ENCODE data around the gene LHX6. TPM values are rescaled to one million over a fixed set of nuclear protein-coding genes. Genes with fewer than 3 reads are reported as not detected.

Gene LHX6
- total RNA-seq, 1 donor from 2014 or later: 5.7 TPM

GRCh38 chr9:122216138-122216797, 12.5 kb downstream of the LHX6 start:
- DNase-seq (ENCODE audit: low spot score): no peak

DNA sequence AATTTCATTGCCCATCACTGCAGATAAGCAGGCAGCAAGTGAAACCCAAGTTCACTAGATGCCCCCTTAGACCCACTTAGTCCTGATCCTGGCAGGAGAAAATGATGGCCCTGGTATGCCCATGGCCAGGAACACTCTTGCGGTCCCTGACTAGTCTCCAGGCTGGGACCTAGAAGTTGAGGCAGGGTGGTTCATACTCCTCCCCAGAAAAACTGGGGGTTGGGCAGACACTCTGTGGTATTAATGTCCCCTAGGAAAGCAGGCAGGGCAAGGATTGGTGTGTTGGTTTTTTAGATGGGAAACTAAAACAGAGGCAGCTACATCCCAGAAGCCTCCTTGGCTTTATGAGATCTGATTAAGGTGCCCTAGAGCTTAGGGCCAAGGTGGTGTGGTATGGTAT, 13.1 kb downstream of the LHX6 start:
- no peak for DNase-seq (ENCODE audit: low spot score)

DNA sequence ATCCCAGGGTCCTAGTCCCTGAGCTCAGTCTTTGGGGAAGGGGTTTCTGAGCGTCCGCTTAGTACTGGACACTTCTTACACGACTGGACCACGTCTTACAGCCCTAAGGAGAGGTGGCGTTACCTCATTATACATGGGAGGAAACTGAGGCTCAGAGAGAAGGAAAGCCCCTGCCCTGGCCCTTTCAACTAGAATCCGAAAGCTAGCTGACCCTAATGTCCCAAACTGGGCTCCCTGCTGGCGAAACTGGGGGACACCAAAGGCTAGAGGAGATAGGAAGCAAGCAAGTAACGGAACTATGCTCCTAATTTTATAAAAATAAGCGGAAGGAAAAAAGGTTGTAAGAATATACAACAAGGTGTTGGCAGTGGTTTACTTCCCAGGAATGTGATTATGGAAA, 14.2 kb downstream of the LHX6 start:
- DNase-seq (ENCODE audit: low spot score): no peak

DNA sequence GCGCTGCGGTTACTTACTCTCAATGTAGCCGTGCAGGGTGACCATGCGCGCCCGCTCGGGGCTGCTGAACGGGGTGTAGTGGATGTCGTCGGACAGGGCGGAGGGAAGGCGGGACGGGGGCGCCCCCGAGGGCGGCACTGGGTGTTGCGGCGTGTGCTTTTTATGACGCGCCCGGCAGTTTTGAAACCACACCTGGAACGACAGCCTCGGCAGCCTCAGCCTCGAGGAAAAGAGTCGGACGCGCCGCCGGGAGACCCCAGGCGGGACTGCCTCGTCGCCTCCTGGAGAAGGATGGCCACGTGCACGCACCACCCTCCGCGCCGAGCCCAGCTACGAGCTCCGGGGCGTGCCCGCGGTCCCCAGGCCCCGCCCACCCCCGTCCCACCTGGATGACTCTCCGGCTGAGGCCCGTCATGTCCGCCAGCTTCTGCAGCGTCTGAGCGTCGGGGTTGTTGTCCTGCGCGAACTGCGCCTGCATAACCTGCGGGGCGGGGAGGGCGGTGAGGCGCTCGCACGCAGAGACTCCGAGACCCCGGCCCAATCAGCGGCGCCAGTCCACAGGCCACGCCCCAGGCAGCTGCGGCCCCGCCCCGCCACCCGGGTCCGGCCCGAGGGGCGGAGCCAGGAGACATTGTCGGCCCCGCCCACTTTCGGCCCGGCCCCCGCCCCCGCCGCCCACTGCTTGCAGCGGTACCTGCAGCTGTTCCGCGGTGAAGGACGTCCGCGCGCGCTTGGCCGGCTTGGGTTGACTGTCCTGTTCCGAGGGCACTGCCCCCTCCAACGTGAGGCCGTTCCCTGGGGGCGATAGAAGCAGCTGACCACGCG, 15.0 kb downstream of the LHX6 start:
- DNase-seq (ENCODE audit: low spot score): no peak

DNA sequence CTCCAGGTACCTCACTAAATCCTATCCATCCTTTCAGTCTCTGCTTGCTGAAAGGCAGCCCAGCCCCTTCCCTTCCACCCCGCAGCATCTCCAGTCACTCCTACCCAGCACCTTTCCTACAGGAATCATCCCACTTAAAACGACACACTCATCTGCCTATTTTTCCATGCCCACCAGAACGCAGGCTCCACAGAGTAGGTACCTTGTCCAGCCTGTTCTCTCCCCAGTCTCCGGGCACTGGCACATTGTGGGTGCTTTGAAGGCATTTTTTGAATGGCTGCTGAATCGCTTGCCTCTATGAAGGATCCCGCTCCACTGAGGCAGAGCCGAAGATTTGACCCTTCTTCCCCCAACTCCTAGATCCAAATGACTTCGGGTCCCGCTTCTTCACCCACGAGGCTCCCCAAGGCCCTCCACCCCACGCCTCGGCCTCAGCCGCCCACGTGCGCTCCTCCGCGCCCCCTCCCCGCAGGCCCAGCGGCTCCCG, 15.6 kb downstream of the LHX6 start:
- DNase-seq (ENCODE audit: low spot score): no peak

GRCh38 chr9:122212473-122213004, 16.2 kb downstream of the LHX6 start:
- no peak for DNase-seq (ENCODE audit: low spot score)

DNA sequence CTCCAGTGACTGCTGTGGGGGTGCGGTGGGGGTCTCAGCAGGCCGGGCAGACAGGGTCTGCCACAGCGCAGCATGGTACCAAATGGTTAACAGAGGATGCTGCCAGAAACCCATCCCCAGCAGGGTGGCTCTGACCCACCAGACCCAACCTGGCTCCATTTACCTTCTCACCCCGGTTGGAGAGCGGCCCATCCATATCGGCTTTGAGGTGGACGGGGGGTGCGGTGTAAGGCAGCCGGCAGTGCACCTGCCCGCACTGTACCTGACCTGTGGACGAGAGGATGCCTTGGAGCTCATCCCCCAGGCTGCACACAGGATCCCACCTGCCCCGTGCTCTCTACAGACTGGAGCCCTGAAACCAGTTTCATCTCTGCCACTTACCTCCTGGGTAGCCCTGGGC, 19.3 kb downstream of the LHX6 start:
- no peak for DNase-seq (ENCODE audit: low spot score)

GRCh38 chr9:122207096-122207495, 21.7 kb downstream of the LHX6 start:
- DNase-seq (ENCODE audit: low spot score): no peak

GRCh38 chr9:122206118-122207046, 22.4 kb downstream of the LHX6 start:
- DNase-seq (ENCODE audit: low spot score): no peak

DNA sequence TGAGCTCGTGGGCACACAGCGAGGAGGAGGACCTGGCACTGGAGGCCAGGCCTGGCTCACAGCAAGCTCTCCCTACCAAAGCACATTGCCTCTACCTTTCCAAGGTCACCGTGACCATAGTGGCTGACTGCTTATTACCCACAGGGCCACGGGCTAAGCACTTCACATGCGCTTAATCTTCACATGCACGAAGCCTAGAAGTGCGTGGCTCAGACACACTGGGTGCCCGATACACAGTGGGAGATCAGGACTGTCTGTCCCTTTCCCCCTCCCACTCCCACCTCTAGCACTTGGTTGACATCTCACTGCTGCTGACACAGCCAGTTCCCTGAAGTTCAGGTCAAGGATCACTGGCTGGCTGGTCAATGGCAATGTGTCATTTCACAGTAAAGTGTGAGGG, 23.6 kb downstream of the LHX6 start:
- no peak for DNase-seq (ENCODE audit: low spot score)

GRCh38 chr9:122204491-122204890, 24.3 kb downstream of the LHX6 start:
- DNase-seq (ENCODE audit: low spot score): no peak

DNA sequence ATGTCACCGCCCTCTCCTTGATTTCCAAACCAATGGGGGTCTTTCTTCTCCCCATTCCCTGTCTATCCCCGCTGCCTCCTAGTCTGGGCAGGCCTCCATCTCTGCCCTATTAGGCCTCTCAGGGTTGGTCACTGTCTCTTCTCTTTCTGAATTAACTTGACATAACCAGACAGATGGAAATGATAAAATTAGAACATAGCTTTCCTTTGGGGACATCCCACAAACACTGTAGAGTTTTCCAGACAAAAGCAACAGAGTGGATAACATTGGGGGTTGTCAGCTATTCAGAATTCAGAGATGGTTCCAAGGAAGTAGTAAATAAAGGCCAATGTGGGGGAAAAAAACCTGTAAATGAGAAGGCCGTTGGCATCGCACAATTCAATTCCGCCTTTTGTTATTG, 24.7 kb downstream of the LHX6 start:
- no peak for DNase-seq (ENCODE audit: low spot score)

DNA sequence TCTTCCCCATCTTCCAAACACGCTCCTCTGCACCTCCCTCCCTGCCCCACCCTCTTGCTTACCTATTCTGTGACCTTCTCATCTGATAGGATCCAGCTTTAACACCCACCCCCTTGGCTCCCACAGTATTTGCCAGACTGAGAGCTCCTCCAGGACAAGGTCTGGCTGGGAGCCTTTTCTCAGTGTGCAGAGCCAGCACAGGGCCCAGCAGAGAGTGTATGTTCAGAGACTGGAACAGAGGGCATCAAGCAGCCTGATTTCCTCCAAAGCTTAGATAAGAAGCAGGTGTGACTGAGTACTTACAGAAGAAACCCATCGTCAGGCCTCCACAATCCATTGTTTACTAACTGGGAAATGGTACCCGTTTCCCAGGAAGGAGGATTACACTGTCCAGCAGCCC, 26.6 kb downstream of the LHX6 start:
- DNase-seq (ENCODE audit: low spot score): no peak

- DNase-seq (ENCODE audit: low spot score): no peak
Measured at GRCh38 chr9:122201641-122202040, 27.1 kb downstream of the LHX6 start.

GRCh38 chr9:122200960-122201595, 27.7 kb downstream of the LHX6 start:
- DNase-seq (ENCODE audit: low spot score): no peak

- no peak for DNase-seq (ENCODE audit: low spot score)
Measured at GRCh38 chr9:122197882-122198281, 30.9 kb downstream of the LHX6 start.

- DNase-seq (ENCODE audit: low spot score): no peak
Measured at GRCh38 chr9:122197426-122197825, 31.3 kb downstream of the LHX6 start.

GRCh38 chr9:122195875-122196274, 32.9 kb downstream of the LHX6 start:
- no peak for DNase-seq (ENCODE audit: low spot score)

GRCh38 chr9:122193651-122194050, 35.1 kb downstream of the LHX6 start:
- no peak for DNase-seq (ENCODE audit: low spot score)

DNA sequence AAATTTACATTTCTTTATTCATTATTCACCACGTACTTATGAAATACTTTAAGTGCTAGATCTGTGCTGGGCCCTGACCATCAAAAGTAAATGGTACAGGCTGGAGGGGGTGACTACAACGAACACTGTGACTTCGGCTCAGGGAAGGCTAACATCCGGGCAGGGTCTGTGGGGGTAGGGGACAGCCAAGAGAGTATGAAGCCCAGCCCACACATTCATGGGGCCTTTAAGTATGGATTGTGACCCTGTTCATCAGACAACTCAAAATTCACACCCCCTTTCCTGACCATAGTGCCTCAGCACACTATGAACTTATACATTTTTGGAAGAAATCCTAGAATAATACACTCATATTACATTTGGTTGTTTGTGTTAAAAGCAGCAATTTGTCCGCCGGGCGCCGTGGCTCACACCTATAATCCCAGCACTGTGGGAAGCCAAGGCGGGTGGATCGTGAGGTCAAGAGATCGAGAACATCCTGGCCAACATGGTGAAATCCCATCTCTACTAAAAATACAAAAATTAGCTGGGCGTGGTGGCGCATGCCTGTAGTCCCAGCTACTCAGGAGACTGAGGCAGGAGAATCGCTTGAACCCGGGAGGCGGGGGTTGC, 35.7 kb downstream of the LHX6 start:
- no peak for DNase-seq (ENCODE audit: low spot score)
